AG04449 (cell line): ENCODE measurements around the gene RAP2B.
"Not testable (repeated sequence)": the region's sequence is repeated elsewhere in the genome, so short reads cannot be mapped to it uniquely, and the experiment has no call there.

ENCODE experiments used
- CTCF ChIA-PET: fragments of 350-600 bp; formaldehyde crosslinking; extraction: SDS; loops from one replicate; lab custom pipeline; 2021; ENCODE audit warnings: antibody characterized with exemption; lab: Yijun Ruan, JAX
- POLR2A ChIA-PET: fragments of 400-600, 350-600 bp; formaldehyde crosslinking; extraction: SDS; loops from one replicate; lab custom pipeline; 2020; ENCODE audit warnings: antibody characterized with exemption, inconsistent platforms; lab: Yijun Ruan, JAX
- DNase-seq: peaks from one replicate; pipeline ENCODE4 v3.0.0-alpha.2; 2010; ENCODE audit warnings: low read depth, low spot score
- H3K4me3 ChIP-seq: 2 replicates; pipeline ENCODE4 v1.5.1; 2011; ENCODE audit warnings: low read depth, mild to moderate bottlenecking, control low read depth, low read length
- TF ChIP-seq, protein P1 (sequence below): IDR thresholded peaks from one replicate; pipeline ENCODE4 v1.5.1; 2011; ENCODE audit warnings: mild to moderate bottlenecking, moderate library complexity, low read length, control low read depth, inconsistent platforms; ENCODE audit not compliant: insufficient read depth; ENCODE audit errors: missing control alignments

Gene RAP2B

GRCh38 chr3:153161714-153162512, at the start of gene RAP2B:
TSS of gene RAP2B (plus strand) at chr3:153162226. CDS start at chr3:153162694, 468 bp downstream.
- TF ChIP-seq, protein P1, sequence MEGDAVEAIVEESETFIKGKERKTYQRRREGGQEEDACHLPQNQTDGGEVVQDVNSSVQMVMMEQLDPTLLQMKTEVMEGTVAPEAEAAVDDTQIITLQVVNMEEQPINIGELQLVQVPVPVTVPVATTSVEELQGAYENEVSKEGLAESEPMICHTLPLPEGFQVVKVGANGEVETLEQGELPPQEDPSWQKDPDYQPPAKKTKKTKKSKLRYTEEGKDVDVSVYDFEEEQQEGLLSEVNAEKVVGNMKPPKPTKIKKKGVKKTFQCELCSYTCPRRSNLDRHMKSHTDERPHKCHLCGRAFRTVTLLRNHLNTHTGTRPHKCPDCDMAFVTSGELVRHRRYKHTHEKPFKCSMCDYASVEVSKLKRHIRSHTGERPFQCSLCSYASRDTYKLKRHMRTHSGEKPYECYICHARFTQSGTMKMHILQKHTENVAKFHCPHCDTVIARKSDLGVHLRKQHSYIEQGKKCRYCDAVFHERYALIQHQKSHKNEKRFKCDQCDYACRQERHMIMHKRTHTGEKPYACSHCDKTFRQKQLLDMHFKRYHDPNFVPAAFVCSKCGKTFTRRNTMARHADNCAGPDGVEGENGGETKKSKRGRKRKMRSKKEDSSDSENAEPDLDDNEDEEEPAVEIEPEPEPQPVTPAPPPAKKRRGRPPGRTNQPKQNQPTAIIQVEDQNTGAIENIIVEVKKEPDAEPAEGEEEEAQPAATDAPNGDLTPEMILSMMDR, result no peak
- H3K4me3 ChIP-seq, result peak within 1 kb of the TSS; percentile 96
- peak; percentile 74 for DNase-seq
- POLR2A ChIA-PET, result interaction anchor here (0.6 to 3.3 kb wide), 17 partner anchors 11 to 452 kb away, joined by 3 to 15 read pairs (median 4); no protein-coding TSS in a partner anchor
- CTCF ChIA-PET, result interaction anchor here (1.1 to 10.4 kb wide), 6 partner anchors 22 to 436 kb away, joined by 3 to 91 read pairs (median 8); no protein-coding TSS in a partner anchor

- POLR2A ChIA-PET, result no interaction called here
- TF ChIP-seq, protein P1, result no peak
- no peak for DNase-seq
- CTCF ChIA-PET, result no interaction called here
- no peak overlapping the region for H3K4me3 ChIP-seq
Measured at GRCh38 chr3:153113541-153113940, 48.5 kb upstream of the RAP2B start.

GRCh38 chr3:153114270-153114669, 47.8 kb upstream of the RAP2B start:
- CTCF ChIA-PET, H3K4me3 ChIP-seq, DNase-seq, POLR2A ChIA-PET: not testable (repeated sequence)

DNA sequence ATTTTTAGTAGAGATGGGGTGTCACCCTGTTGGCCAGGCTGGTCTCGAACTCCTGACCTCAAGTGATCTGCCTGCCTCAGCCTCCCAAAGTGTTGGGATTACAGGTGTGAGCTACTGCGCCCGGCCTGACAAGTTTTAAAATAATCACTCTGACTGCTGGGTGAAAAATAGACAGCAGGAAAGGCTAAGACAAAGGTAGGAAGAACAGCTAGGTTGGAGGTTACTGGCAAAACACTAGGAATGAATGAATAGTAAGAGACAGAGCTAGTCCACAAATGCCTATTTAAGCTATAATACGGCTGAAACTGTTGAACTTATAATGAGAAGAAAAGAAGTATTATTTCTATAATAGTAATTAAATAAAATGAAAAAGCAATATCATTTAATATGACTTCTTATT, 46.7 kb upstream of the RAP2B start:
- CTCF ChIA-PET, result no interaction called here
- no peak overlapping the region for H3K4me3 ChIP-seq
- POLR2A ChIA-PET, result no interaction called here
- DNase-seq, result no peak
- TF ChIP-seq, protein P1, result no peak

DNA sequence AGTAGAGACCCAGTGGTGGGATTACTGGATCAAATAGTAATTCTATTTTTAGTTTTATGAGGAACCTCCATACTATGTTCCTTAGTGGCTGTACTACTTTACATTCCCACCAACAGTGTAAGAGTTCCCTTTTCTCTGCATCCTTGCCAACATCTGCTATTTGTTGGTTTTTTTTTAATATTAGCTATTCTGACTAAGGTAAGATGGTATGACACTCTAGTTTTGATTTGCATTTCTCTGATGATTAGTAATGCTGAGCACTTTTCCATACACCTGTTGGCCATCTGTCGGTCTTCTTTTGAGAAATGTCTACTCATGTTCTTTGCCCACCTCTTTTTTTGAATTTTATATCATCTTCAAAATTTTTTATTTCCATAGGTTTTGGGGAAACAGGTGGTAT, 34.2 kb upstream of the RAP2B start:
- DNase-seq, result no peak
- TF ChIP-seq, protein P1, result no peak
- ChIA-PET CTCF (no interaction called here), POLR2A (no interaction called here)
- no peak overlapping the region for H3K4me3 ChIP-seq

DNA sequence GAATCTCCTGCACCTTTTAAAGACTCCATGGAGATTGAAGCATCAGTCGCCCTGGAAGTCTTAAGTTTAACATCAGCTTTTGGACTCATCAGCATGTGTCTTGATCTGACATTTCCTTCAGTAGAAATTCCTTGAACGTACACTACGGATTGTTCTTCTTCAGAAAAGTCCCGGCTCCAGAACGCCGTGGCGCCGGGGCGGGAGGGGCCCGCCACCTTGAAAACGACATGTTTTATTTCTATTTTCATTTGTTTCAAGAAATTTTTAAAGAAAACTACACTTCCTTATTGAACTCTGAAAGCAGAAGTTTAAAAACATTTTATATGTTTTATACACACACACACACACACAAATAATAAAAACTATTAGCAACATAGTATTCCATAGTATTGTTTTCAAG, 32.6 kb upstream of the RAP2B start:
- H3K4me3 ChIP-seq, result no peak overlapping the region
- TF ChIP-seq, protein P1, result no peak
- DNase-seq, result no peak
- POLR2A ChIA-PET, result no interaction called here
- CTCF ChIA-PET, result no interaction called here
